ENCODE data around the gene GALK2.
A peak's percentile ranks its signal among the peaks of the same experiment; 100 is the strongest.

Gene GALK2

GRCh38 chr15:49169880-49170597 lies at the start of gene GALK2:
TSS of gene GALK2 (plus strand) at chr15:49170247. CDS start at chr15:49170323, 76 bp downstream.
- peak; percentile 97 for FAIRE-seq

GRCh38 chr15:49120832-49121231 lies 49.2 kb upstream of the GALK2 start:
- no peak for FAIRE-seq

GRCh38 chr15:49121901-49122300 lies 48.1 kb upstream of the GALK2 start:
- FAIRE-seq: no peak

GRCh38 chr15:49122541-49123062 lies 47.4 kb upstream of the GALK2 start:
- FAIRE-seq: no peak

- FAIRE-seq: no peak
Observed at GRCh38 chr15:49124371-49124770, 45.7 kb upstream of the GALK2 start.

- FAIRE-seq: no peak
Observed at GRCh38 chr15:49131403-49131802, 38.6 kb upstream of the GALK2 start.

- no peak for FAIRE-seq
Observed at GRCh38 chr15:49134683-49135341, 35.2 kb upstream of the GALK2 start.

- FAIRE-seq: no peak
Observed at GRCh38 chr15:49135342-49135857, 34.6 kb upstream of the GALK2 start.

- FAIRE-seq: no peak
Observed at GRCh38 chr15:49135911-49136310, 34.1 kb upstream of the GALK2 start.

- FAIRE-seq: no peak
Observed at GRCh38 chr15:49137861-49138260, 32.2 kb upstream of the GALK2 start.

- peak; percentile 82 for FAIRE-seq
Observed at GRCh38 chr15:49145651-49146609, 24.1 kb upstream of the GALK2 start.

- FAIRE-seq: no peak
Observed at GRCh38 chr15:49148298-49148697, 21.7 kb upstream of the GALK2 start.

- no peak for FAIRE-seq
Observed at GRCh38 chr15:49148727-49149126, 21.3 kb upstream of the GALK2 start.

- FAIRE-seq: no peak
Observed at GRCh38 chr15:49151831-49152230, 18.2 kb upstream of the GALK2 start.

- FAIRE-seq: no peak
Observed at GRCh38 chr15:49152552-49153312, 17.3 kb upstream of the GALK2 start.

GRCh38 chr15:49154359-49154758 lies 15.7 kb upstream of the GALK2 start:
- no peak for FAIRE-seq

GRCh38 chr15:49154799-49155109 lies 15.3 kb upstream of the GALK2 start:
- FAIRE-seq: no peak

- FAIRE-seq: peak; percentile 94
Observed at GRCh38 chr15:49155110-49155833, 14.8 kb upstream of the GALK2 start, which contains the start of gene COPS2. TSS of gene COPS2 (minus strand) at chr15:49155599. CDS start at chr15:49155578, 21 bp downstream.

GRCh38 chr15:49155834-49156627 lies 14.0 kb upstream of the GALK2 start:
- no peak for FAIRE-seq

- FAIRE-seq: no peak
Observed at GRCh38 chr15:49163678-49164077, 6.4 kb upstream of the GALK2 start.

- no peak for FAIRE-seq
Observed at GRCh38 chr15:49164865-49165264, 5.2 kb upstream of the GALK2 start.

Data from G401.6 (cell line).